ENCODE measurements around the gene ANGPTL3. TPM values are rescaled to one million over a fixed set of nuclear protein-coding genes. Genes with fewer than 3 reads are reported as not detected.

ANGPTL3 gene
- polyA plus RNA-seq, 3 donors: 7.4 to 14.3 (median 13.4) TPM

DNA sequence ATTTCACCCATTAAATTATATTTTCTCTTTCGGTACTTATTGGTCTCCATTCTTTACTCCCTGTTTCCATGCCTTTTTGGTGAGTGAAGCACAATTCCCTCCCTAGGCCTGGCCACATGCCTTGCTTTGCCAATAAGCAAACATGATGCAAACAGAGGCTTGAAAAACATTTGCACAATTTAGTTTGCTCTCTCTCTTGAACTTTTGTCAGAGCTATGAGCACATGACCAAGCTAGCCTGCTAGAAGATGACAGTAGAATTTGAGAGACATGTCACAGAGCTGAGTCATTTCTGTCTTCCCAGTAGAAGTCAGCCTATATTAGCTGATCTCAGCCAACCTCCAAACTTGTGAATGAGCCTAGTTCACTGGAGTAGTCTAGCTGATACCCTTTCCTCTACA, 24.6 kb downstream of the ANGPTL3 start:
- DNase-seq (ENCODE audit: low read depth in 3 of 3, low spot score in 2 of 3): no peak

DNA sequence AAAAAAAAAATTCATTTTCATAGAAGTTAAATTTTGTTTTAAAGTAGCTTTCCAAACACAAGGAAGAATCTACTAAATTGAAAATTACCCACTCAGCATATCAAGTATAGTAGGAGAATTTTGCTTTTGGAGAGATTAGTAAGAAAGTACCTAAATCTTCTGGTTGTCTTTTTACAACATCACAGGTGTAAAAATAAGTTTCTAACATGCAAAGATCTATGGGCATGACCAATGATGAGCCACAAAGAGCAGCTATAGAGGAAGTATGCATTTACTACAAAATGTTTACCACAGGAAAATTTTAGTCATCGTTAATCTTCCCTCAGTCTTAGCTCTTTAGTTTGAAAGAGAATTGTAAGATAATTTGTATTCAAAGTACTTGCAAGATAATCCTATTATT, 28.1 kb downstream of the ANGPTL3 start:
- DNase-seq (ENCODE audit: low read depth in 3 of 3, low spot score in 2 of 3): no peak

- no peak for DNase-seq (ENCODE audit: low read depth in 3 of 3, low spot score in 2 of 3)
Observed at GRCh38 chr1:62628506-62628905, 31.2 kb downstream of the ANGPTL3 start.

- no peak for DNase-seq (ENCODE audit: low read depth in 3 of 3, low spot score in 2 of 3)
Observed at GRCh38 chr1:62637392-62638105, 40.2 kb downstream of the ANGPTL3 start.

GRCh38 chr1:62643283-62643682, 46.0 kb downstream of the ANGPTL3 start:
- DNase-seq (ENCODE audit: low read depth in 3 of 3, low spot score in 2 of 3): no peak

- DNase-seq (ENCODE audit: low read depth in 3 of 3, low spot score in 2 of 3): no peak
Observed at GRCh38 chr1:62652387-62652786, 55.1 kb downstream of the ANGPTL3 start.

- DNase-seq (ENCODE audit: low read depth in 3 of 3, low spot score in 2 of 3): no peak
Observed at GRCh38 chr1:62654744-62655143, 57.4 kb downstream of the ANGPTL3 start.

Other genes starting within 250 kb of the ANGPTL3 start
- gene USP1, start 160.5 kb upstream of the ANGPTL3 start, polyA plus RNA-seq (ENCODE audit: insufficient read length in 3 of 3): 10 to 100 TPM; 72.0 to 84.3 (median 81.4) TPM
- 10 to 100 TPM; 49.8 to 67.5 (median 56.0) TPM for gene DOCK7, start 90.9 kb downstream of the ANGPTL3 start, polyA plus RNA-seq (ENCODE audit: insufficient read length in 3 of 3)
- 10 to 100 TPM; 19.7 to 20.5 (median 20.3) TPM for gene ATG4C, start 186.6 kb downstream of the ANGPTL3 start, polyA plus RNA-seq (ENCODE audit: insufficient read length in 3 of 3)

Measured in right renal cortex interstitium (tissue), 3 donors.